Neutrophil (primary cell): Measurements from ENCODE around the gene ZDHHC14.

Experiments used
- H3K27ac ChIP-seq: fragments of 200-600 bp; sonication (generic); 2 replicates; pipeline ENCODE4 v1.5.1; 2016; ENCODE audit warnings: mild to moderate bottlenecking, moderate library complexity
- H3K27me3 ChIP-seq: fragments of 200-600 bp; sonication (generic); 2 replicates; pipeline ENCODE4 v1.6.0; 2016; ENCODE audit warnings: mild to moderate bottlenecking
- H3K36me3 ChIP-seq: fragments of 200-600 bp; sonication (generic); 2 replicates; pipeline ENCODE4 v1.5.1; 2017
- H3K4me1 ChIP-seq, 2 experiments: fragments of 200-600 bp in 1 of 2; sonication (generic) in 1 of 2; 1 replicate in 1 of 2; 2 replicates in 1 of 2; pipeline versions ENCODE4 v1.5.1 to v1.6.1; 2013 to 2016; ENCODE audit warnings: low read depth in 1 of 2, low read length in 1 of 2, mild to moderate bottlenecking in 1 of 2, moderate library complexity in 1 of 2; ENCODE audit not compliant: control insufficient read depth in 1 of 2, insufficient read depth in 1 of 2
- H3K4me3 ChIP-seq, 2 experiments: fragments of 200-600 bp in 1 of 2; sonication (generic) in 1 of 2; 1 replicate in 1 of 2; 2 replicates in 1 of 2; pipeline ENCODE4 v1.5.1; 2013 to 2016; ENCODE audit warnings: low read depth in 1 of 2, low read length in 1 of 2, mild to moderate bottlenecking in 1 of 2, moderate library complexity in 1 of 2
- H3K9me3 ChIP-seq: fragments of 200-600 bp; sonication (generic); 2 replicates; pipeline ENCODE4 v1.5.1; 2016
- CTCF ChIP-seq: fragments of 200-600 bp; sonication (generic); IDR thresholded peaks from 2 replicates; pipeline ENCODE4 v1.5.1; 2016; ENCODE audit warnings: antibody characterized with exemption

Gene ZDHHC14

GRCh38 chr6:157374889-157375443 lies 6.0 kb upstream of the ZDHHC14 start:
- no peaks in the 10 kb centered on the region for H3K36me3 ChIP-seq
- H3K9me3 ChIP-seq: no peaks in the 10 kb centered on the region
- no peak for TF ChIP-seq CTCF
- peaks cover 4 to 5% of the 10 kb centered on the region in 2 experiments for H3K4me1 ChIP-seq
- no peak overlapping the region for H3K27ac ChIP-seq
- H3K4me3 ChIP-seq: no peak overlapping the region
- H3K27me3 ChIP-seq: peaks cover 6% of the 10 kb centered on the region

GRCh38 chr6:157376241-157376640 lies 4.7 kb upstream of the ZDHHC14 start:
- Histone ChIP-seq H3K9me3 (no peaks in the 10 kb centered on the region), H3K4me1 (peaks cover 4 to 6% of the 10 kb centered on the region in 2 experiments), H3K36me3 (no peaks in the 10 kb centered on the region), H3K4me3 (no peak overlapping the region), H3K27ac (no peak overlapping the region), H3K27me3 (no peaks in the 10 kb centered on the region)
- no peak for TF ChIP-seq CTCF

- no peak for TF ChIP-seq CTCF
- no peaks in the 10 kb centered on the region for H3K36me3 ChIP-seq
Observed at GRCh38 chr6:157376706-157377230, 4.2 kb upstream of the ZDHHC14 start.

DNA sequence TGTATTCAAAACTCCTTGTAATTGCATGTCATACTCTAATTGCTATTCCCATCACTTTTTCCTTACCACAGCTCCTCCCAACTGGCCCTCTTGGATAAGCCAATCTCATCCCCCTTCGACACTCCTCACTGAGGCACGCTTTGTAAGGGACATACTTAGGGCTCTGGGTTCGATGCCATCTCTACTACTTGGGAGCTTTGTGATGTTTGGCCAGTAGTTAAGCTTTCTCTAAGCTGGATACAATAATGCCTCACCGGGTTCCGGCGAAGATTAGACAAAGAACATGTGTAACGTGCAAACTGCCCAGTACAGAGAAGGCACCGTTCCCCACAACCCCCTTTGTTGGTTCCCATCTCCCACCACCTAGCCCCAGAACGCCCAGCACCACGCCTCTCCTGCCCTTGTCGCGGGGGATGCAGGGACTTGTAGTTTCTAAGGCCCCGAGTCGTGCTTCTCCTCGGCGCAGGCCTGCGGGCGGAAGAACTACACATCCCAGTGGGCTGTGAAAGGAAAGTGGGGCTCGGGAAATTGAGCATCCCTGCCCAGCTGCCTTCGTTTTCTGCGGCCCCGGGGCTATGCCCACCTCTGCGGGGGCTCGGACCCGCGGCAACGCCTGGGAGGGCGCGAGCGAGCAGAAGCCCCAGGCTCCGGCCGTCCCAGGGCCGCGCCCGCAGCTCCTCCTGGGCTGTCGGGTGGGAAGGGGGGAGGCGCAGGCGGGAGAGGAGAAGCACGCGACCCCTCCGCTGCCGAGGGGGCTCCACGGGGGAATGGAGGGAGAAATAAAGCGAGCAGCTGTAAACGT lies 1.1 kb upstream of the ZDHHC14 start:
- H3K9me3 ChIP-seq: no peaks in the 10 kb centered on the region
- H3K36me3 ChIP-seq: no peaks in the 10 kb centered on the region
- peaks cover 21% of the 10 kb centered on the region for H3K27me3 ChIP-seq
- H3K4me3 ChIP-seq: peak overlapping the region; percentile 89 to 98
- peak overlapping the region; percentile 87 for H3K27ac ChIP-seq
- no peak for TF ChIP-seq CTCF
- H3K4me1 ChIP-seq: peaks cover 12 to 14% of the 10 kb centered on the region in 2 experiments

More at GRCh38 chr6:157376706-157377230, 4.2 kb upstream of the ZDHHC14 start:
- no peaks in the 10 kb centered on the region for H3K9me3 ChIP-seq
- H3K27me3 ChIP-seq: no peaks in the 10 kb centered on the region
- H3K4me3 ChIP-seq: no peak overlapping the region
- H3K4me1 ChIP-seq: peaks cover 4 to 6% of the 10 kb centered on the region in 2 experiments
- H3K27ac ChIP-seq: no peak overlapping the region

DNA sequence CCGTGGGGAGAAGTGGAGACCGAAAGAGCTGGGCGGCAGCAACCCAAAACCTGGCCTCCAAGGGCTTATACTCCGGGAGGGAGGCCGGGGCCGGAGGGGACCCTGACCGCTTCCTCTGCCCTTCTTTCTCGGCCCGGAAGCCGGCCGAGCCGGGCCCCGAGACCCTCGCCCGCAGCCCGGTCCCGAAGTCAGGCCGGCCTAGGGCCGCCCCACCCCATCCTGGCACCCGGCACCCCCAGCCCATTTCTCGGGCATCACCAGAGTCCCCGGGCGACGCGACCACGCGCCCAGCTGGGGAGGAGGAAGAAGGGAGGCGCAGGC lies 572 bp upstream of the ZDHHC14 start:
- peak overlapping the region; percentile 87 for H3K27ac ChIP-seq
- peak overlapping the region; percentile 89 to 98 for H3K4me3 ChIP-seq
- H3K4me1 ChIP-seq: peaks cover 12 to 14% of the 10 kb centered on the region in 2 experiments
- no peaks in the 10 kb centered on the region for H3K36me3 ChIP-seq
- no peak for TF ChIP-seq CTCF
- peaks cover 21% of the 10 kb centered on the region for H3K27me3 ChIP-seq
- no peaks in the 10 kb centered on the region for H3K9me3 ChIP-seq
